Smooth muscle cell of the pulmonary artery (primary cell): ENCODE measurements around the gene SPEM3. TPM values are rescaled to one million over a fixed set of nuclear protein-coding genes. Genes with fewer than 3 reads are reported as not detected.

Experiments
- total RNA-seq: library from RNA; depleted of rRNA; stranded (reverse); fragments of >200 nt; gene quantifications from 2 replicates; pipeline ENCODE4 v1.2.3, GENCODE V29; 2014

Gene SPEM3
- not detected in 2 replicates for total RNA-seq

GRCh38 chr17:7428557-7428956, at the start of gene SPEM3:
Gene SPEM3, plus strand, starts transcription at chr17:7428857. Its CDS starts 46 bp downstream, at chr17:7428903.

GRCh38 chr17:7380855-7381683, 47.6 kb upstream of the SPEM3 start, which contains the start of gene TNK1:
Gene TNK1, plus strand, starts transcription at chr17:7381089. Its CDS starts 1,838 bp downstream, at chr17:7382927.

GRCh38 chr17:7394452-7395191, 34.0 kb upstream of the SPEM3 start, which contains the start of gene PLSCR3:
Gene PLSCR3, minus strand, starts transcription at chr17:7394525. Its CDS starts 415 bp downstream, at chr17:7394110.

GRCh38 chr17:7403977-7404736, 24.5 kb upstream of the SPEM3 start, which contains the start of gene TMEM256:
Gene TMEM256, minus strand, starts transcription at chr17:7404097. Its CDS starts 13 bp downstream, at chr17:7404084.

GRCh38 chr17:7407485-7408251, 21.0 kb upstream of the SPEM3 start, which contains the start of gene NLGN2:
Gene NLGN2, plus strand, starts transcription at chr17:7407845. Its CDS starts 411 bp downstream, at chr17:7408256.

GRCh38 chr17:7419819-7420610, 8.6 kb upstream of the SPEM3 start, which contains the start of gene SPEM1:
Gene SPEM1, plus strand, starts transcription at chr17:7420324. Its CDS starts 61 bp downstream, at chr17:7420385.

GRCh38 chr17:7425316-7425715, 3.3 kb upstream of the SPEM3 start, which contains the start of gene SPEM2:
Gene SPEM2, plus strand, starts transcription at chr17:7425616. Its CDS starts 73 bp downstream, at chr17:7425689.

GRCh38 chr17:7439462-7440112, 10.9 kb downstream of the SPEM3 start, which contains the start of gene FGF11:
Gene FGF11, plus strand, starts transcription at chr17:7439512. Its CDS starts 109 bp downstream, at chr17:7439621.

GRCh38 chr17:7444682-7445618, 16.3 kb downstream of the SPEM3 start, which contains the start of gene CHRNB1:
Gene CHRNB1, plus strand, starts transcription at chr17:7445061. Its CDS starts 67 bp downstream, at chr17:7445128.

GRCh38 chr17:7479213-7480088, 50.8 kb downstream of the SPEM3 start, which contains the start of gene ZBTB4:
Gene ZBTB4, minus strand, starts transcription at chr17:7479631. Its CDS starts 12,830 bp downstream, at chr17:7466801.

GRCh38 chr17:7481275-7481674, 52.6 kb downstream of the SPEM3 start, which contains the start of gene SLC35G6:
Gene SLC35G6, plus strand, starts transcription at chr17:7481446. Its CDS starts 71 bp downstream, at chr17:7481517.

Other genes with a start within 250 kb of the SPEM3 start
- gene ASGR1, start 249.5 kb upstream of the SPEM3 start, total RNA-seq = 0.26 and 0.43 TPM in 2 replicates
- 38.6 and 51.8 TPM in 2 replicates for gene DLG4, start 209.0 kb upstream of the SPEM3 start, total RNA-seq
- 253 and 331 TPM in 2 replicates for gene ACADVL, start 208.9 kb upstream of the SPEM3 start, total RNA-seq
- 57.9 and 79.4 TPM in 2 replicates for gene DVL2, start 194.3 kb upstream of the SPEM3 start, total RNA-seq
- 36.2 and 41.9 TPM in 2 replicates for gene PHF23, start 189.4 kb upstream of the SPEM3 start, total RNA-seq
- gene GABARAP, start 186.4 kb upstream of the SPEM3 start, total RNA-seq = 152 and 153 TPM in 2 replicates
- 71.7 and 85.0 TPM in 2 replicates for gene CTDNEP1, start 177.1 kb upstream of the SPEM3 start, total RNA-seq
- gene ELP5, start 176.6 kb upstream of the SPEM3 start, total RNA-seq = 23.6 and 23.8 TPM in 2 replicates
- gene CLDN7, start 166.4 kb upstream of the SPEM3 start, total RNA-seq = 0.33 and 0.65 TPM in 2 replicates
- 0.10 and 0.13 TPM in 2 replicates for gene SLC2A4, start 147.1 kb upstream of the SPEM3 start, total RNA-seq
- gene YBX2, start 134.2 kb upstream of the SPEM3 start, total RNA-seq = 0.07 TPM in 1 of 2 replicates, not detected in the other
- gene EIF5A, start 121.2 kb upstream of the SPEM3 start, total RNA-seq = 351 and 391 TPM in 2 replicates
- 20.3 and 20.4 TPM in 2 replicates for gene GPS2, start 113.5 kb upstream of the SPEM3 start, total RNA-seq
- gene NEURL4, start 99.5 kb upstream of the SPEM3 start, total RNA-seq = 21.6 and 31.2 TPM in 2 replicates
- 0.33 and 0.99 TPM in 2 replicates for gene ACAP1, start 92.3 kb upstream of the SPEM3 start, total RNA-seq
- gene KCTD11, start 76.7 kb upstream of the SPEM3 start, total RNA-seq = 13.4 and 14.2 TPM in 2 replicates
- not detected in 2 replicates for gene TMEM95, start 73.7 kb upstream of the SPEM3 start, total RNA-seq
- 0.20 and 0.26 TPM in 2 replicates for gene TNK1, start 47.8 kb upstream of the SPEM3 start, total RNA-seq
- 52.9 and 58.3 TPM in 2 replicates for gene PLSCR3, start 34.3 kb upstream of the SPEM3 start, total RNA-seq
- 57.9 and 74.2 TPM in 2 replicates for gene TMEM256, start 24.8 kb upstream of the SPEM3 start, total RNA-seq
- gene NLGN2, start 21.0 kb upstream of the SPEM3 start, total RNA-seq = 23.7 and 28.4 TPM in 2 replicates
- not detected in 2 replicates for gene SPEM1, start 8.5 kb upstream of the SPEM3 start, total RNA-seq
- gene SPEM2, start 3.2 kb upstream of the SPEM3 start, total RNA-seq = not detected in 2 replicates
- gene TMEM102, start 6.6 kb downstream of the SPEM3 start, total RNA-seq = 2.5 and 3.2 TPM in 2 replicates
- 12.9 and 16.7 TPM in 2 replicates for gene FGF11, start 10.7 kb downstream of the SPEM3 start, total RNA-seq
- 5.2 and 6.7 TPM in 2 replicates for gene CHRNB1, start 16.2 kb downstream of the SPEM3 start, total RNA-seq
- gene ZBTB4, start 50.8 kb downstream of the SPEM3 start, total RNA-seq = 39.2 and 45.6 TPM in 2 replicates
- not detected in 2 replicates for gene SLC35G6, start 52.6 kb downstream of the SPEM3 start, total RNA-seq
- 117 and 118 TPM in 2 replicates for gene POLR2A, start 55.5 kb downstream of the SPEM3 start, total RNA-seq
- gene TNFSF12, start 120.2 kb downstream of the SPEM3 start, total RNA-seq = 21.6 and 23.8 TPM in 2 replicates
- gene TNFSF13, start 129.9 kb downstream of the SPEM3 start, total RNA-seq = 1.4 and 2.4 TPM in 2 replicates
- 65.9 and 75.8 TPM in 2 replicates for gene SENP3, start 133.1 kb downstream of the SPEM3 start, total RNA-seq
- gene CD68, start 150.8 kb downstream of the SPEM3 start, total RNA-seq = 59.6 and 60.2 TPM in 2 replicates
- 36.2 and 54.1 TPM in 2 replicates for gene MPDU1, start 155.0 kb downstream of the SPEM3 start, total RNA-seq
- gene SOX15, start 161.2 kb downstream of the SPEM3 start, total RNA-seq = 0.07 and 0.26 TPM in 2 replicates
- 42.3 and 51.2 TPM in 2 replicates for gene FXR2, start 186.0 kb downstream of the SPEM3 start, total RNA-seq
- gene SAT2, start 199.0 kb downstream of the SPEM3 start, total RNA-seq = 34.7 and 35.4 TPM in 2 replicates
- 0.53 and 0.72 TPM in 2 replicates for gene SHBG, start 201.3 kb downstream of the SPEM3 start, total RNA-seq
- 0.07 and 0.33 TPM in 2 replicates for gene ATP1B2, start 222.1 kb downstream of the SPEM3 start, total RNA-seq